ENCODE data around the gene TIMM44. TPM values are rescaled to one million over a fixed set of nuclear protein-coding genes. Genes with fewer than 3 reads are reported as not detected.
A peak's percentile ranks its signal among the peaks of the same experiment; 100 is the strongest.

The TIMM44 gene
- total and polyA plus RNA-seq, 10 donors: 33.2 to 94.9 (median 64.7) TPM

GRCh38 chr19:7977021-7977722 is 33.7 kb upstream of the TIMM44 start:
- Histone ChIP-seq H3K36me3 (peaks cover 4 to 99% (median 73%) of the 10 kb centered on the region in 6 donors), H3K4me1 (peaks cover 0 to 11% (median 7%) of the 10 kb centered on the region in 6 donors), H3K9me3 (no peaks in the 10 kb centered on the region), H3K27ac (no peak overlapping the region), H3K4me3 (no peak overlapping the region), H3K27me3 (replicated peaks in 1 of 7) (no peaks in the 10 kb centered on the region)
- intact Hi-C loops (cut with DNase I; ENCODE audit: low total_unique reads): no loop called here
- TF ChIP-seq CTCF (IDR thresholded peaks at IDR 0.05 in 8 of 11, conservative IDR thresholded peaks at IDR 0.05 in 3 of 11) (no peak), POLR2AphosphoS5 (IDR thresholded peaks at IDR 0.05) (no peak), POLR2A (IDR thresholded peaks at IDR 0.05) (no peak)
- WGBS, 5 donors: 94 to 97% (median 96%) methylated on average over 14 to 15 of the region's 15 CpGs
- peak; percentile 39 for DNase-seq

- Histone ChIP-seq H3K9me3 (no peaks in the 10 kb centered on the region), H3K36me3 (peaks cover 4 to 99% (median 80%) of the 10 kb centered on the region in 6 donors), H3K4me3 (no peak overlapping the region), H3K4me1 (peaks cover 0 to 11% (median 6%) of the 10 kb centered on the region in 6 donors), H3K27ac (no peak overlapping the region), H3K27me3 (replicated peaks in 1 of 7) (no peaks in the 10 kb centered on the region)
- 78 to 97% (median 92%) methylated on average over 4 of the region's 4 CpGs for WGBS, 5 donors
- intact Hi-C loops (cut with DNase I; ENCODE audit: low total_unique reads): no loop called here
- peak; percentile 29 for DNase-seq
- TF ChIP-seq POLR2A (IDR thresholded peaks at IDR 0.05) (no peak), POLR2AphosphoS5 (IDR thresholded peaks at IDR 0.05) (no peak), CTCF (IDR thresholded peaks at IDR 0.05 in 8 of 11, conservative IDR thresholded peaks at IDR 0.05 in 3 of 11) (no peak)
These were observed 33.0 kb upstream of the TIMM44 start for GRCh38 chr19:7976461-7976860.

DNA sequence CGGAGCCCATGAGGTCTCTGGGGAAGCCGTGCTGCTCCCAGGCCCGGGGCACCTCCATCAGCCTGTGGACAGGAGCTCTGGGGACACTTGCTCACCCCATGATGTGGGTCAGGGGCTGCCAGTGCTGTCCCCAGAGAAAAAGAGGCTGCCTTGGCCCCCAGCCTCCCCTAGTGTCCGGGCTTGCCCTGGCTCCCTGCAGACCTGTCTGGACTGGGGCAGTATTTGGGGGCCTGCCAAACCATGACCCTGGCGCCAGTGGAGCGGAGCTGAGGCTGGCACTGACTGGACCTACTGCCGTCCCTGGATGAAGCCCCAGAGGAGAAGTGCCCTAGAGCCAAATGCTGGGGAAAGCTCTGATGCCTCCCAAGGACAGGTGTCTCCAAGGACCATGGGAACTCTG is 31.6 kb upstream of the TIMM44 start:
- Histone ChIP-seq H3K36me3 (peaks cover under 1 to 99% (median 75%) of the 10 kb centered on the region in 6 donors), H3K27me3 (replicated peaks in 1 of 7) (no peaks in the 10 kb centered on the region), H3K27ac (no peak overlapping the region), H3K4me3 (no peak overlapping the region), H3K4me1 (peaks cover 0 to 18% (median 9%) of the 10 kb centered on the region in 6 donors), H3K9me3 (no peaks in the 10 kb centered on the region)
- no peak for DNase-seq
- TF ChIP-seq POLR2AphosphoS5 (IDR thresholded peaks at IDR 0.05) (peak in 1 of 3 donors; percentile 12), POLR2A (IDR thresholded peaks at IDR 0.05) (no peak)
- intact Hi-C loops (cut with DNase I; ENCODE audit: low total_unique reads): no loop called here
- WGBS, 5 donors: 86 to 100% (median 95%) methylated on average over 1 to 7 of the region's 7 CpGs

- intact Hi-C loops (cut with DNase I; ENCODE audit: low total_unique reads): no loop called here
- no peak for DNase-seq
- peaks cover 0 to 99% (median 67%) of the 10 kb centered on the region in 6 donors for H3K36me3 ChIP-seq
These were observed 30.4 kb upstream of the TIMM44 start for GRCh38 chr19:7973883-7974282.

More at GRCh38 chr19:7973883-7974282, 30.4 kb upstream of the TIMM44 start:
- 95 to 99% (median 97%) methylated on average over 11 to 12 of the region's 12 CpGs for WGBS, 5 donors
- no peaks in the 10 kb centered on the region for H3K9me3 ChIP-seq
- peaks cover 0 to 18% (median 9%) of the 10 kb centered on the region in 6 donors for H3K4me1 ChIP-seq
- H3K27me3 ChIP-seq (replicated peaks in 1 of 7): no peaks in the 10 kb centered on the region
- no peak overlapping the region for H3K4me3 ChIP-seq
- H3K27ac ChIP-seq: no peak overlapping the region
- TF ChIP-seq POLR2A (IDR thresholded peaks at IDR 0.05) (no peak), POLR2AphosphoS5 (IDR thresholded peaks at IDR 0.05) (no peak), CTCF (IDR thresholded peaks at IDR 0.05 in 8 of 11, conservative IDR thresholded peaks at IDR 0.05 in 3 of 11) (no peak)
